HG02943 (cell line): Measurements from ENCODE around the gene GRM8.
"Not testable (repeated sequence)": the region's sequence is repeated elsewhere in the genome, so short reads cannot be mapped to it uniquely, and the experiment has no call there.

ENCODE experiments used
- ATAC-seq: cut with Tn5 transposase; IDR thresholded peaks from one replicate; pipeline ENCODE4 v1.9.1; 2021; ENCODE audit warnings: mild to moderate bottlenecking, low read depth, moderate library complexity; ENCODE audit not compliant: unreplicated experiment

Gene GRM8

GRCh38 chr7:126686474-126686873, 566.3 kb downstream of the GRM8 start:
- ATAC-seq: no peak

DNA sequence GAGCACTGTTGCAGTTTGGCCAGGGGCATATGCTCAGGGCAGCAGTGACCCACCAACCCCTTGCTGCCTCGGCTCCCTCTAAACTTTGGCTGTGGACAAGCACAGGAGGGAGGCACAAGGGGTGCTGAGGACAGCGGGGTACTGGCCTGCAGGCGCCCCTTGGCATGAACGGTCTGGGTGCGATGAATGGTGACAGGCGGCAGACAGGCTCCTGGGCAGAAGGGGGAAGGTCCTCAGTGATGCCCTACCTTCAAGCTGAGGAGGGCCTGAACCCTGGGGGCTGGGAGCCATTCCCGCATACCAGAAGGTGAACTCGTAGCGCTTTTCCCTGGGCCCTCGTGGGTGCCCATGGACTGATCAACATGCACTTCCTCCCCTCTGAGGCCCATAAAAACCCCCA, 567.1 kb downstream of the GRM8 start:
- ATAC-seq: no peak

- ATAC-seq: no peak
Observed at GRCh38 chr7:126685018-126685573, 567.6 kb downstream of the GRM8 start.

GRCh38 chr7:126682176-126682575, 570.6 kb downstream of the GRM8 start:
- ATAC-seq: no peak

GRCh38 chr7:126668762-126669161, 584.0 kb downstream of the GRM8 start:
- not testable (repeated sequence) for ATAC-seq

DNA sequence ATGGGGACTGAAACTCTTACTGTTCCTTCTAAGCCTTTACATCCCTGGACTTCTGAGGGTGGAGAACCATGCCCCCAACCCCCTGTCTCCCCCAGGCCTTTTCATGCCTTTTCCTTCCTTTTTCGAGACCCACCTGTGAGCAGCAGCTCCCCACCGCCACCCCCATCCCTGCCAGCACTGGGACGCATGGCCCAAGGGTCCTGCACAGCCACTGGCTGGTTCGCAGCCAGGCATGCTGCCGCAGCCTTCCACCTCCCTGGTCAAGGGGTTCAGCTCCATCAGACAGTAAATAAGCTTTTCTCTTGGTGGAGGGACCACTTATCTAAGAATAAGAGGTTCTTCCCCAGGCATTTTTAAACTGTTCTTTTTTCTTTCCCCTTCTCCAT, 584.4 kb downstream of the GRM8 start:
- ATAC-seq: no peak

DNA sequence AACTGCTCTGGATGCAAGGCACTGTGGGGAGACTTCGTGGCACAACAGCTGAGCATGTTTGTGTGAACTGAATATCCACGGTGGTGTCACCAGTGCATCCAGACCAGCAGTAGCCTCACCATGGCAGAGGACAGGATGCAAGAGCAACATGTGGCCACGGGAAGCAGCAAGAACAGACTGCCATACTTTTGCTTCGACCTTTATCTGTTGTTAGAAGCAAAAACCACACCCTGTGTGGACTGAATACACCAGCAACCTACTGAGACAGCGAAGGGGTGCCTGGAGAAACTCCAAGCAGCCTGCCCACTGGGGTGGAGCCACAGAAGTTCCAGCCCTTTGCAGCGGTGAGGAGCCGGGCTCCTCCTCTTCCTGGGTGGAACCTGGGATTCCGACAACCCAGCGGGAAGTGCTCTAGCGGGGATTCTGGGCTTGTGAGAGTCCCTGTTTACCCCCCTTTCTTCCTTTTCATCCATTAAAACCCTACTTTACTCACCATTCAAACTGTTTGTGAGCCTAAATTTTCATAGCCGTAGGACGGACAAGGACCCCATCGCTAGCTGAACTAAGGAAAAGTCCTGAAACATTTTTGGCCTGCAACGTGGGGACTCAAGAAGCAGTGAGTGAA, 584.9 kb downstream of the GRM8 start:
- ATAC-seq: no peak

- no peak for ATAC-seq
Observed at GRCh38 chr7:126662856-126663255, 589.9 kb downstream of the GRM8 start.

GRCh38 chr7:126659124-126659523, 593.6 kb downstream of the GRM8 start:
- peak; percentile 86 for ATAC-seq

DNA sequence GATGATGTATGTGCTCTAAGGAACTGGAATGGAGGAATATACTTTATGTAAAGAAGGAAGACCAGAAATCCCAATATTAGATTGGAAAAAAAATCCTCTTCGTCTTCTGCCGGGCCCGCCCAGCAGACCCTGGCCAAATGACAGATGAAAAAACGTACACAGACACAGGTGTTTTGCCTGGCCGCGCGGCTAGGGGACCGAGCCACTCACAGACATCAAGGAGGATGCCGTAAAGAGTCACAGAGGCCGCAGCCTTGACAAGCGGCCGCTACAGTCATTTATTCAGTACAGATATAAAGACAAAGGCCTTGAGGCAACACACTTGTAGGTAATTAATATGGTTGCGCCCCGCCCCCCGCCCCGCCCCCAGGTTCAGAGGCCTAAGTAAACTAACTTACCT, 594.1 kb downstream of the GRM8 start:
- peak; percentile 21 for ATAC-seq

GRCh38 chr7:126657599-126658358, 595.0 kb downstream of the GRM8 start:
- ATAC-seq: peak; percentile 74

DNA sequence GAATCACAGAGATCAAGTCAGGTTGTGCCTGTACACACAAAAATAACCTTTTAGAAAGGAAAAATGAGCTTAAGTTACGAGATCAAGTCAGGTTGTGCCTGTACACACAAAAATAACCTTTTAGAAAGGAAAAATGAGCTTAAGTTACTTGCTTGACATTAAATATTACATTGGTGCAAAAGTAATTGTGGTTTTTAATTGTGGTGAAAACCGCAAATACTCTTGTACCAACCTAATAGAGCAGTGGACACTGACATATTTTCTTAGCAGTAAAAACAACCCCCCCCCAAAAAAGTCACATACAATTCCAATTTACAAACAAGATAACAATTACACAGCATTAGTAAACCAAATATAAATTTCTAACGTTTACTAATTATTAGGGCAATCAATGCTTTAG, 595.6 kb downstream of the GRM8 start:
- no peak for ATAC-seq

DNA sequence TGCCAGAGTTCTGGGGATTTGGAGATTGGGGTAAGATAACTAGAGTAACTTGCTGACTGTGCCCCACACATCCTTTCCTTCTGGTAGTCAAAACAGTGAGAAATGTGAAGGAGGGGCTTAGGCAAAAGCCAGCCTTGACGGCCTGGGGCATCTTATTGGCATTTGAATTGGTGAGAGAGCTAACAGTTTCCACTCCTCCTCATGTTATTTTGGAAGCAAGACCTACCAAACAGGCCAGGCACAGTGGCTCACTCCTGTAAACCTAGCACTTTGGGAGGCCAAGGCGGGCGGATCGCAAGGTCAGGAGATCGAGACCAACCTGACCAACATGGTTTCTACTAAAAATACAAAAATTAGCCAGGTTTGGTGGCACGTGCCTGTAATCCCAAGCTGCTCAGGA, 596.6 kb downstream of the GRM8 start:
- ATAC-seq: no peak

DNA sequence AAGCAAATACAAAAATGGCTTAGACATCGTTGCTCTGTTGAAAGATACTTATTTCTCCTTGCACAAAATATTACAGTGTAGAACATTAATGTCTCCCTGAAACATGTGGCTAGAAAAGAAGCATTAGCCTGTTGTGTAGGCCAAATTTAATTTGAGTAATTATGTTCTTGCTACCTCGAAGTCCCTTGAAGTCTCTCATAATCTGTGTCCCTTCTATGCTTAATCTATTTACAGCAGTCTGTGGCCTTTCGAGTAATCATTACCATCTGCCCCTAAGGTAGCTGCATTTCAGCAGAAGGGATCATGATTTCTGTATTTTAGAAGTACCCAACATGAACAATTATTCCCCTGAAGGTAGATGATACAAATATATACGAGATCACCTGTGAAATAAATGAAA, 615.2 kb downstream of the GRM8 start:
- no peak for ATAC-seq

- no peak for ATAC-seq
Observed at GRCh38 chr7:126635545-126635944, 617.2 kb downstream of the GRM8 start.

- ATAC-seq: no peak
Observed at GRCh38 chr7:126608339-126608776, 644.4 kb downstream of the GRM8 start.

- no peak for ATAC-seq
Observed at GRCh38 chr7:126606331-126606730, 646.4 kb downstream of the GRM8 start.

DNA sequence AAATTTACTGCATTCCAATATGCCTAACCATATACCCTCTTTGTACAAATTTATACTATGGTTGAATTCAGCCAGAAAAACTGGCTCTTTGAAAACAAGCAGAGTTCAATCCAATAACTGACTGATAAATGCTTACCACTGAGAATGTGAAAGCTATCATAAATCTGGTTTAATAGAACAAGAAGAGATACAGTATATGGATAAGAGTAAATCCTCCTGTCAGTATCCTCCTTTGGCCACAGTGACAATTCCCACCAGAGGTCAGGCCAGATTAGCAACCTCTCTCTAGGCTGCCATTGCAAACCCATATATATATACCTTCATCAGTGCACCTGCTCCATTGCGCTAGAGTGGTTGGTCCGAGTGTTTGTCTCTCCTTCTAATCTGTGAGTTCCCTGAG, 647.2 kb downstream of the GRM8 start:
- ATAC-seq: no peak

DNA sequence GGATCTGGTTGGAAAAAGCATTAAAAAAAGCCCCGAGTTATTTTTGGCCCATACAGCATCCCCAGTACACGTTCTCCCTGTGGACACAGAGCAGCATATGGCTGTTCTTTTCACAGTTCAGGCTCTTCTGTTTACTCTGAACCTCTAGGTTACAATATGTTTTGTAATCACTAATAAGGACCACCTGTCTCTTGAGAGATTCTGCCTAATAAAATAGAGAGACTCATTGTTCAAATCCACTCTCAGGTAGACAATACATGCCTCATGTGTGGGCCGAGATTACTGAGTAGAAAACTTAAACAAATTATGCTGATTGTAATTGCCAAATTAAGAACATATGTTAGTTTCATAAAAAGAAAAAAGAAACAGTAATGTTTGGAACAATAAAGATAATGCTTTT, 647.7 kb downstream of the GRM8 start:
- ATAC-seq: no peak

- no peak for ATAC-seq
Observed at GRCh38 chr7:126589068-126589684, 663.6 kb downstream of the GRM8 start.

GRCh38 chr7:126578338-126578737, 674.4 kb downstream of the GRM8 start:
- ATAC-seq: no peak
